ENCODE results near the gene IMPACT. TPM values are rescaled to one million over a fixed set of nuclear protein-coding genes. Genes with fewer than 3 reads are reported as not detected.

Gene IMPACT
- total RNA-seq, 3 donors from 2014 or later = 20.3 to 30.8 (median 29.4) TPM

DNA sequence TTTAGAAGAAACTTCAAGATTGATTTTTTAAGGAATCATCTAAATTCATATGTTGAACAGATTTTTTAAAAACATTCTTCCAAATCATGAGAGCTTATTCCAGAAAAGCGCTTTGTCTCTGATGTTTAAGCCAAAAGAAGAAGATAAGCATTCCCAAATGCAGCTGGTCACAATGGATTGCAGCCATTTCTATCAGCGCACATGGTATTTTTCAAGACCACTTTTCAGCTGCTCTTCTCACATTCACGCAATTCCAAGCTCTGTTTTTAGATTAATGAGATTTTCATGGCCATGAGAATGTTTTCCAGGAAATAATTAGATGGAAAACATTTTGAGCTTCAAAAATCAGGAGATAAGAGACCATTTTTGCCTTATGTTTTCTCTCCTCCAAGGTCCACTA is 37.5 kb upstream of the IMPACT start:
- no peaks in the 10 kb centered on the region for H3K36me3 ChIP-seq (ENCODE audit: low read depth)
- intact Hi-C loops (cut with DNase I, micrococcal nuclease) = no loop called here
- H3K9me3 ChIP-seq = no peaks in the 10 kb centered on the region
- no peak for ATAC-seq
- no peak overlapping the region for H3K4me3 ChIP-seq
- TF ChIP-seq, protein P1, sequence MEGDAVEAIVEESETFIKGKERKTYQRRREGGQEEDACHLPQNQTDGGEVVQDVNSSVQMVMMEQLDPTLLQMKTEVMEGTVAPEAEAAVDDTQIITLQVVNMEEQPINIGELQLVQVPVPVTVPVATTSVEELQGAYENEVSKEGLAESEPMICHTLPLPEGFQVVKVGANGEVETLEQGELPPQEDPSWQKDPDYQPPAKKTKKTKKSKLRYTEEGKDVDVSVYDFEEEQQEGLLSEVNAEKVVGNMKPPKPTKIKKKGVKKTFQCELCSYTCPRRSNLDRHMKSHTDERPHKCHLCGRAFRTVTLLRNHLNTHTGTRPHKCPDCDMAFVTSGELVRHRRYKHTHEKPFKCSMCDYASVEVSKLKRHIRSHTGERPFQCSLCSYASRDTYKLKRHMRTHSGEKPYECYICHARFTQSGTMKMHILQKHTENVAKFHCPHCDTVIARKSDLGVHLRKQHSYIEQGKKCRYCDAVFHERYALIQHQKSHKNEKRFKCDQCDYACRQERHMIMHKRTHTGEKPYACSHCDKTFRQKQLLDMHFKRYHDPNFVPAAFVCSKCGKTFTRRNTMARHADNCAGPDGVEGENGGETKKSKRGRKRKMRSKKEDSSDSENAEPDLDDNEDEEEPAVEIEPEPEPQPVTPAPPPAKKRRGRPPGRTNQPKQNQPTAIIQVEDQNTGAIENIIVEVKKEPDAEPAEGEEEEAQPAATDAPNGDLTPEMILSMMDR (IDR thresholded peaks at IDR 0.05) = no peak
- DNase-seq = no peak
- H3K4me1 ChIP-seq (ENCODE audit: low read depth) = no peaks in the 10 kb centered on the region

DNA sequence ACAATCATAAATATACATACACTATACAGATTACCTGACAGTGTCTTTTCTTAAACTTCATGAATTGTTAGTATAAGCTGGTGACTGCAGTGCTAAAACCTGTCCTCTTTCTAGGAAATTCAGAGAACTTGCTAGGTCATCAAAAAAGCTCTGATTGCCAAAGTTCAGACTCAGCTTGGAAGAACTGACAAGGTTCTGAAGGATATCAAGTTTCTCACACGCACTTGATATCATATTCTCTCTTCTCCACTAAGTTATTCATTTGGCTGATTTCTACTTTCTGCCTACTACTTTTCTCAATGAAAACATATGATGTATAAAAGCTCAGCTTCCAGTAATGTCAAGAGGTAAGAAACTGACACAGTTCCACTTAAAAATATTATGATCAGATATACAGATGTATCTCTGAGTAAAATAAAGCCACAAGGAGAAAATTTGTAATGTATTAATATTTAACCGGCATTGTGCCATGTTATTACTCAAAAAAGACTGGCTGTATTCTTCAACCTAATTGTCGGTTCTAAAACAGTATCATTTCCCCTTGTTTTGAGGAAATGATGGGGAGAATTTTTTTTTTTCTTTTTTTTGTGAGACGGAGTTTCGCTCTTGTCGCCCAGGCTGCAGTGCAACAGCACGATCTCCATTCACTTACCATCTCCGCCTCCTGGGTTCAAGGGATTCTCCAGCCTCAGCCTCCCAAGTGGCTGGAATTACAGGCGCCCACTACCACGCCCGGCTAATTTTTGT is 31.2 kb upstream of the IMPACT start:
- ATAC-seq (no peak), DNase-seq (no peak)
- TF ChIP-seq, protein P1 (IDR thresholded peaks at IDR 0.05) = no peak
- Histone ChIP-seq H3K4me3 (no peak overlapping the region), H3K4me1 (ENCODE audit: low read depth) (peaks cover 5% of the 10 kb centered on the region), H3K36me3 (ENCODE audit: low read depth) (no peaks in the 10 kb centered on the region), H3K9me3 (no peaks in the 10 kb centered on the region)
- intact Hi-C loops (cut with DNase I, micrococcal nuclease) = no loop called here

GRCh38 chr18:24396082-24396633 is 30.3 kb upstream of the IMPACT start:
- Histone ChIP-seq H3K4me3 (no peak overlapping the region), H3K36me3 (ENCODE audit: low read depth) (no peaks in the 10 kb centered on the region), H3K9me3 (no peaks in the 10 kb centered on the region), H3K4me1 (ENCODE audit: low read depth) (peaks cover 5% of the 10 kb centered on the region)
- no peak for DNase-seq
- TF ChIP-seq, protein P1 (IDR thresholded peaks at IDR 0.05) = no peak
- intact Hi-C loops (cut with DNase I, micrococcal nuclease) = no loop called here
- ATAC-seq = no peak

GRCh38 chr18:24397131-24397693 is 29.3 kb upstream of the IMPACT start:
- H3K36me3 ChIP-seq (ENCODE audit: low read depth) = no peaks in the 10 kb centered on the region
- TF ChIP-seq, protein P1 (IDR thresholded peaks at IDR 0.05) = no peak
- no peaks in the 10 kb centered on the region for H3K9me3 ChIP-seq
- DNase-seq (peak in 1 of 3 donors; percentile 80), ATAC-seq (peak; percentile 62)
- intact Hi-C loops (cut with DNase I, micrococcal nuclease) = no loop called here
- peaks cover 5% of the 10 kb centered on the region for H3K4me1 ChIP-seq (ENCODE audit: low read depth)
- peak overlapping the region; percentile 43 for H3K4me3 ChIP-seq

- Histone ChIP-seq H3K36me3 (ENCODE audit: low read depth) (no peaks in the 10 kb centered on the region), H3K4me3 (peak within 1 kb of the TSS; percentile 43), H3K4me1 (ENCODE audit: low read depth) (peaks cover 5% of the 10 kb centered on the region), H3K9me3 (no peaks in the 10 kb centered on the region)
- intact Hi-C loops (cut with DNase I, micrococcal nuclease) = no loop called here
- DNase-seq = peak; percentile 96 to 98 (median 97)
- TF ChIP-seq, protein P1 (IDR thresholded peaks at IDR 0.05) = no peak
- peak; percentile 98 for ATAC-seq
Measured at GRCh38 chr18:24397694-24398368, 28.6 kb upstream of the IMPACT start, which contains the start of gene OSBPL1A. TSS of gene OSBPL1A (minus strand) at chr18:24397824. CDS start at chr18:24377533, 20,291 bp downstream.
